Measurements from ENCODE around the gene HEXIM2.
"Not testable (repeated sequence)": the region's sequence is repeated elsewhere in the genome, so short reads cannot be mapped to it uniquely, and the experiment has no call there.

The HEXIM2 gene

DNA sequence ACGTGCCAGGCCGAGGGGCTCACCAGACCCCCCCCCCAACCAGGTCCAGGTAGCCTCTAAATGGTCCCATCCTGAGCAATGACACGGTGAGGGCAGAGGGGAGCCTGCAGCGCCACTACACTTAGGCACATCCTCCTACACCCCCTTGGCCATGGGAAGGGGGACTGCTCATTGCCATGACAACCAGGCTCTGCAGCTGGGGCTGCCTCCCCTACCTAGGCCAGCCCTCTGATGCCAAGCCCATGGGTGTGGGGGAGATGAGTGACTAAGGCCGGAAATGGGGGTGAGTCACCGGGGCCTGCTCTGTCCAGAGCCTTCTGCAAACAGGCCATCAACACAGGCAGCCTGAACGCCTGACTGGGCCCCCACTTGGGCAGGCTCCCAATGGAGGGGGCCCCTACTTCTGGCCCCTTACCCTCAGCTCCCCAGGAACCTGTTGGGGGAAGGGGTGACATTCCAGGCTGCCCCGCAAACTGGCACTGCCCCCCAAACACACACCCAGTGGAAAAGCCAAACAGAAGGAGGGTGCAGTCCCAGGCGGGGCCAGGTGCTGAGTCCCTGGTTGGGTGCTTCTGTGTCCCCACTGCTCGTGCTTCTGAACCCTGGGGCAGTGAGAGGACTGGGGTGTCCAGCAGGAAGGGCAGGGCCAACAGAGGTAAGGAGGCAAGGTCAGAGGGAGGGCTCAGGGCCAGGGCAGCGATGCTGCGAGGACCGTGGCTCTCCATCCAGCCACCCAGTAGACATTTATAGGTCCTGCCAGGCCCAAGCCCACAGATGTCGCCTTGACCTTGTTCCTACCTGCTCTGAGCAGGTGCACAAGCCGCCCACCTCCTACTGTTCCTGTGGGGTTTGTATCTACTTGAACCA lies 37.5 kb upstream of the HEXIM2 start:
- peak overlapping the region in 10 of 11 experiments; percentile 4 to 51 (median 35); a peak in 14 of 22 replicates for H3K9ac ChIP-seq
- peaks cover 27 to 68% (median 37%) of the 10 kb centered on the region in 10 experiments for H3K4me1 ChIP-seq
- H3K4me3 ChIP-seq, result no peak overlapping the region
- H4K20me1 ChIP-seq, result peaks cover 0 to 33% (median 0%) of the 10 kb centered on the region in 11 experiments; a peak in 8 of 22 replicates
- peak overlapping the region in 10 of 11 experiments; percentile 22 to 66 (median 54); a peak in 18 of 22 replicates for H3K27ac ChIP-seq
- peaks cover 0 to 9% (median 0%) of the 10 kb centered on the region in 11 experiments; a peak in 5 of 22 replicates for H3K27me3 ChIP-seq
- H3K36me3 ChIP-seq, result peaks cover 0 to 23% (median 0%) of the 10 kb centered on the region in 11 experiments; a peak in 3 of 22 replicates
- H3K9me3 ChIP-seq (replicated peaks in 1 of 11), result no peaks in the 10 kb centered on the region
- no peak for TF ChIP-seq Cebpa-rat (IDR thresholded peaks at IDR 0.05)
- peak overlapping the region; percentile 16 to 73 (median 55); a peak in 21 of 22 replicates for H3K4me2 ChIP-seq

DNA sequence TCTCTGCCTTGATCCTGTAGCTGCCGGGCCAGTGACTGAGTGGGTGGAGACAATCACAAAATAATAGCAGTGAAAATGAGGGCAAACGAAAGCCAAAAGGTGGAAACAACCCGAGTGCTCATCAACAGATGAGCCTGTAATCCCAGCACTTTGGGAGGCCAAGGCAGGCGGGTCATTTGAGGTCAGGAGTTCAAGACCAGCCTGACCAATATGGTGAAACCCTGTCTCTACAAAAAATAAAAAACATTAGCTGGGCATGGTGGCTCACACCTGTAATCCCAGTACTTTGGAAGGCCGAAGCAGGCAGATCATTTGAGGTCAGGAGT lies 36.9 kb upstream of the HEXIM2 start:
- Histone ChIP-seq H3K9ac (peak overlapping the region in 7 of 11 experiments; percentile 24 to 51 (median 36); a peak in 8 of 22 replicates), H3K4me1 (peaks cover 21 to 68% (median 33%) of the 10 kb centered on the region in 10 experiments), H3K27ac (peak overlapping the region in 7 of 11 experiments; percentile 19 to 66 (median 54); a peak in 9 of 22 replicates), H4K20me1 (peaks cover 0 to 39% (median 2%) of the 10 kb centered on the region in 11 experiments; a peak in 9 of 22 replicates), H3K4me2 (peak overlapping the region in 10 of 11 experiments; percentile 32 to 73 (median 57); a peak in 17 of 22 replicates), H3K36me3 (peaks cover 0 to 17% (median 0%) of the 10 kb centered on the region in 11 experiments; a peak in 3 of 22 replicates)
- not testable (repeated sequence) for H3K27me3 ChIP-seq; H3K9me3 ChIP-seq (replicated peaks in 1 of 11); H3K4me3 ChIP-seq

DNA sequence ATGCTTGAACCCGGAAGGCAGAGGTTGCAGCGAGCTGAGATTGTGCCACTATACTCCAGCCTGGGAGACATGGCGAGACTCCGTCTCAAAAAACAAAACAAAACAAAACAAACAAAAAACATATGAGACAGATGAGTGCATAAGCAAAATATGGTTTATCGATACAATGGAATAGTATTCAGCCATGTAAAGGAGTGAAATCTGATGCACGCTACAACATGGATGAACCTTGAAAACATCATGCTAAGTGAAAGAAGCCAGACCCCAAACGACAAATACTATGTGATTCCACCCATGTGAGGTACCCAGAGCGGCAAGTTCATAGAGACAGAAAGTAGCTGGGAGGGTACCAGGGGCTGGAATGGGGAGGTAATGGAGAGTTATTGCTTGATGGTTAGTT lies 36.2 kb upstream of the HEXIM2 start:
- H3K27me3 ChIP-seq, result peaks cover 0 to 9% (median 0%) of the 10 kb centered on the region in 11 experiments; a peak in 5 of 22 replicates
- H3K36me3 ChIP-seq, result peaks cover 0 to 11% (median 0%) of the 10 kb centered on the region in 11 experiments; a peak in 1 of 22 replicates
- peaks cover 15 to 65% (median 28%) of the 10 kb centered on the region in 10 experiments for H3K4me1 ChIP-seq
- H3K27ac ChIP-seq, result no peak overlapping the region
- H4K20me1 ChIP-seq, result peaks cover 0 to 46% (median 4%) of the 10 kb centered on the region in 11 experiments; a peak in 11 of 22 replicates
- H3K9ac ChIP-seq, result no peak overlapping the region
- no peaks in the 10 kb centered on the region for H3K9me3 ChIP-seq (replicated peaks in 1 of 11)
- H3K4me3 ChIP-seq, result no peak overlapping the region
- no peak for TF ChIP-seq Cebpa-rat (IDR thresholded peaks at IDR 0.05)
- no peak overlapping the region for H3K4me2 ChIP-seq

DNA sequence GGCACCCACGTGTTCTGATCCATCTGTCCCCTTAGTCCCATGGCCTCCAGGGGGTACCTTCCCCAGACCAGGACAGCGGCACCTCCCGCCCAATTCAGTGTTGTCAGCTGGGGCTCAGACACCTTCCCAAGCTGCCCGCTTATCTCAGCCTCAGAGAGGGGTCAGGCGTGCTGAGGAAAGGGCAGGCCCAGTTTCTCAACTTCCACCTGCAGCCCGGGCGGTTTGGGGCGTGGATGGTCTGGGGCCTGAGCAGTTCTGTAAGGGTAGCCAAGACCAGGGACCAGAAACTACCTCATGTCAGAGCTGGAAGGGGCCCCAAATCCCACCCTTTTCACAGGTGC lies 34.5 kb upstream of the HEXIM2 start:
- H3K4me3 ChIP-seq, result no peak overlapping the region
- no peak for TF ChIP-seq Cebpa-rat (IDR thresholded peaks at IDR 0.05)
- no peaks in the 10 kb centered on the region for H3K27me3 ChIP-seq
- 0 out of 22 replicates have a peak overlapping the region, but pooled peaks of 1 of the 11 experiments have one; percentile 0 for H3K9ac ChIP-seq
- no peak overlapping the region for H3K27ac ChIP-seq
- H3K4me2 ChIP-seq, result no peak overlapping the region; a peak in 1 of 22 replicates
- peaks cover 23 to 73% (median 34%) of the 10 kb centered on the region in 10 experiments for H3K4me1 ChIP-seq
- H4K20me1 ChIP-seq, result peaks cover 0 to 61% (median 7%) of the 10 kb centered on the region in 11 experiments; a peak in 9 of 22 replicates
- H3K9me3 ChIP-seq (replicated peaks in 1 of 11), result no peaks in the 10 kb centered on the region
- 0 out of 22 replicates have a peak, but pooled peaks cover 0 to 8% (median 0%) of the 10 kb centered on the region in 11 experiments for H3K36me3 ChIP-seq

DNA sequence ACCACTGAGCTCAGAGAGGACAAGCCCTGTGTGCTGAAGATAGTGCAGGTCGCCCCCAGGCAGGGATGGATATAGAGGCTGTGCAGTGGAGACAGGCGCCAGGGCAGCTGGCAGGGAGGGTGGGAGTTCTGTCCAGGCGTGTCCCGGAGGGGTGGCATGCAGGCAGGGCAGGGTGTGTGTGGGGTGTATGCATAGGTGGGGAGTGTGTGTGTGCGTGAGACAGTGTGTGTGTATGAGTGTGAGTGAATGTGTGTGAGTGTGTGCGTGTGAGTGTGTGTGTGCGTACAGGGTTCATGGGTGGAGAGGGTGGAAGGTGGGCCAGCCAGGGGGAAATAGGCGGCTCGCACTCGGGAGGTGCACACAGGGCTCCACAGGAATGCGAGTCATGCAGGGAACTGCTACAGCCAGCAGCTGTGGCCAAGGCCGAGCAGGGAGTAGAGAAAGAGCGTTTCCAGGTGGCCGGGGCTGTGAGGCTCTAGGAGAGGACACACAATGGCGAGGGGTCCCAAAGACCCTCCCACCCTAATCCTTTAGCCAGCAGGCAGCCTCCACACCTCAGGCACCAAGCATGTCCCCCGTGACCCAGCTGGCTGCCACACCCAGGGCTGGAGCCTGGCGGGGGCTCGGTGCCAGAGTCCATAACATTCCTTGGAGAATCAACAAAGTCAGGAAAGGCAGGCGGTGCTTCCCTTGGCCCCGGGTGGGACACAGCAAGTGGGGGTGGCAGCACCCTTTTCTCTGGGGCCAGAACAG lies 34.0 kb upstream of the HEXIM2 start:
- H3K4me2 ChIP-seq, result peak overlapping the region in 2 of 11 experiments; percentile 13 to 16; a peak in 2 of 22 replicates
- 0 out of 22 replicates have a peak, but pooled peaks cover 0 to 8% (median 0%) of the 10 kb centered on the region in 11 experiments for H3K36me3 ChIP-seq
- H3K9me3 ChIP-seq (replicated peaks in 1 of 11), result no peaks in the 10 kb centered on the region
- H3K4me3 ChIP-seq, result no peak overlapping the region
- H3K4me1 ChIP-seq, result peaks cover 24 to 69% (median 31%) of the 10 kb centered on the region in 10 experiments
- peak overlapping the region in 1 of 11 experiments; percentile 9; a peak in 1 of 22 replicates for H3K27ac ChIP-seq
- TF ChIP-seq Cebpa-rat (IDR thresholded peaks at IDR 0.05), result no peak
- H3K9ac ChIP-seq, result peak overlapping the region in 3 of 11 experiments; percentile 0 to 24 (median 5); a peak in 2 of 22 replicates
- peaks cover 0 to 61% (median 7%) of the 10 kb centered on the region in 11 experiments; a peak in 8 of 22 replicates for H4K20me1 ChIP-seq
- H3K27me3 ChIP-seq, result no peaks in the 10 kb centered on the region

DNA sequence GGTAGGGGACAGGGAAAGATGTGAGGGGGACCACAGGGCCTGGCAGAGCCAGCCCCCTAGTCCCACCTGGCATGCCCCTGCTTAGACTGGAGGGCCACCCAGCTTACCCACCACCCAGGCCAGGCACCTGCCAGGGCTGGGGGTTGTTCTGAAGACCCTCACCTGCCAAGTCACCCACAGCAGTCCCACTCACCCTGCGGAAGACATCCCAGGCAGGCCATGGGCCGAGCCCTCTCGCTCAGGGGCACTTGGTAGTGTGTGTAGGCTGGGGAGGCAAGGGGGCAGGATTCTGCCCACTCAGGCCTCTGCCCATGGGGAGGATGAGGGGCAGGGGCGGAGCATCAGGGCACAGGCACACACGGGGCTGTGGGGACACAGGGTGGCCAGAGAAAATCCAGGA lies 33.3 kb upstream of the HEXIM2 start:
- 0 out of 22 replicates have a peak, but pooled peaks cover 0 to 8% (median 0%) of the 10 kb centered on the region in 11 experiments for H3K36me3 ChIP-seq
- peak overlapping the region in 1 of 11 experiments; percentile 9; a peak in 1 of 22 replicates for H3K27ac ChIP-seq
- H3K4me1 ChIP-seq, result peaks cover 22 to 67% (median 31%) of the 10 kb centered on the region in 10 experiments
- H3K9me3 ChIP-seq (replicated peaks in 1 of 11), result no peaks in the 10 kb centered on the region
- no peaks in the 10 kb centered on the region for H3K27me3 ChIP-seq
- peak overlapping the region in 2 of 11 experiments; percentile 5 to 24; a peak in 2 of 22 replicates for H3K9ac ChIP-seq
- H3K4me3 ChIP-seq, result no peak overlapping the region
- no peak for TF ChIP-seq Cebpa-rat (IDR thresholded peaks at IDR 0.05)
- H4K20me1 ChIP-seq, result peaks cover 0 to 61% (median 8%) of the 10 kb centered on the region in 11 experiments; a peak in 9 of 22 replicates
- H3K4me2 ChIP-seq, result peak overlapping the region in 1 of 11 experiments; percentile 13; a peak in 1 of 22 replicates

DNA sequence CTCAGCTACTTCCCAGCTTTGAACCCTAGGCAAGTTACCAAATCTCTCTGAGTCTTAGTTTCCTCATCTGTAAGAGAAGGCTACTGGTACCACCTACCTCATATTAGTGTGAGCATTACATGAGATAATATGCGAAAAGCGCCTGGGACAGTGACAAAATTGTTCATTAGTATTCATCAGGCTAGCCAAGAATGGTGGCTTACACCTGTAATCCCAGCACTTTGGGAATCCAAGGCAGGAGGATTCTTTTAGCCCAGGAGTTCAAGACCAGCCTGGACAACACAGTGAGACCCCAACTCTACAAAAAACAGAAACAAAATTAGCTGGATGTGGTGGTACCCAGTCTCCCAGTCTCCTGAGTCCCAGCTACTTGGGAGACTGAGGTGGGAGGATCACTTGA lies 32.7 kb upstream of the HEXIM2 start:
- no peak overlapping the region for H3K4me2 ChIP-seq
- H3K27ac ChIP-seq, result no peak overlapping the region
- peaks cover 0 to 55% (median 8%) of the 10 kb centered on the region in 11 experiments; a peak in 9 of 22 replicates for H4K20me1 ChIP-seq
- H3K9me3 ChIP-seq (replicated peaks in 1 of 11), result no peaks in the 10 kb centered on the region
- no peaks in the 10 kb centered on the region for H3K27me3 ChIP-seq
- H3K4me1 ChIP-seq, result peaks cover 16 to 61% (median 25%) of the 10 kb centered on the region in 10 experiments; a peak in 19 of 20 replicates
- H3K36me3 ChIP-seq, result 0 out of 22 replicates have a peak, but pooled peaks cover 0 to 8% (median 0%) of the 10 kb centered on the region in 11 experiments
- no peak for TF ChIP-seq Cebpa-rat (IDR thresholded peaks at IDR 0.05)
- no peak overlapping the region for H3K4me3 ChIP-seq
- H3K9ac ChIP-seq, result no peak overlapping the region

DNA sequence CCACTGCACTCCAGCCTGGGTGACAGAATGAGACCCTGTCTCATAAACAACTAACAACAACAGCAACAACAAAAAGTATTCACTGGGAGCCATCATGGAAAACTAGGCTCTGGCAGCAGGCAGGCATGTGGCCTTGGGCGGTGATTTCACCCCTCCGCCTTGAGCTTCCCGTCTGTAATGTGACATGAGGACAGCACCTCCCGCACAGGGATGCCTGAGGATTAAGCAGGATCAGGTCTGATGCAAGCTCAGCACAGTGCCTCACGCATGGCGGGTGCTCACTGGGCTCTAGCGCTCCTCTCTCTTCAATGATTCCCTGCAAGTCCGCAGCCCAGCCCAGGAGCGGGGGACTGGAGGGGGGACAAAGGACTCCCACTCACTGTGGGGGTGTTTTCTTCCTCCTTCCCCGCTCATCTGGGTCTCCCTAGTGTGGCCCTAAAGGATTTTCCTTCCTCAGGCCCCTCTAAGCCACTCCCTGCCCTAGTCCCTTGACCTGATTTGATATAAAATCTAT lies 32.2 kb upstream of the HEXIM2 start:
- H3K4me1 ChIP-seq, result peaks cover 11 to 56% (median 20%) of the 10 kb centered on the region in 10 experiments; a peak in 19 of 20 replicates
- H3K27ac ChIP-seq, result no peak overlapping the region
- no peaks in the 10 kb centered on the region for H3K9me3 ChIP-seq (replicated peaks in 1 of 11)
- no peaks in the 10 kb centered on the region for H3K27me3 ChIP-seq
- peak overlapping the region in 2 of 11 experiments; percentile 8 to 13; a peak in 1 of 22 replicates for H3K9ac ChIP-seq
- H3K4me3 ChIP-seq, result no peak overlapping the region
- H3K4me2 ChIP-seq, result peak overlapping the region in 1 of 11 experiments; percentile 98; a peak in 1 of 22 replicates
- 0 out of 22 replicates have a peak, but pooled peaks cover 0 to 8% (median 0%) of the 10 kb centered on the region in 11 experiments for H3K36me3 ChIP-seq
- H4K20me1 ChIP-seq, result peaks cover 0 to 50% (median 8%) of the 10 kb centered on the region in 11 experiments; a peak in 9 of 22 replicates
- no peak for TF ChIP-seq Cebpa-rat (IDR thresholded peaks at IDR 0.05)

All from BLaER1 treated with 17β-estradiol and CSF1 and Interleukin-3, amounts not matched to agents 10 nM and 100 nM (cell line).